H1 (cell line): ENCODE data around the gene SPAAR. TPM values are rescaled to one million over a fixed set of nuclear protein-coding genes. Genes with fewer than 3 reads are reported as not detected.

ENCODE experiments used
- polyA plus RNA-seq, 7 experiments: library from polyadenylated mRNA; depleted of rRNA in 3 of 7; stranded (reverse) in 5 of 7; unstranded in 2 of 7; fragments of >200 nt in 5 of 7; fragments of 200-250 nt in 2 of 7; gene quantifications; 1 replicate in 5 of 7; 2 replicates in 1 of 7; 4 replicates in 1 of 7; pipeline versions ENCODE4 v1.2.1 to v1.2.3, GENCODE V29; 2011 to 2013; ENCODE audit warnings: missing spikeins in 2 of 7, mixed read lengths in 2 of 7
- total RNA-seq: library from RNA; stranded (reverse); fragmentation: NEBNext Ultra II Directional; extraction: Animal tissue kit (Norgen Biotek cat#: 25700); gene quantifications from 2 replicates; pipeline ENCODE4 v1.2.1, GENCODE V29; 2021
- TF ChIP-seq, protein P1 (sequence below): IDR thresholded peaks from 2 replicates; pipeline ENCODE4 v1.6.1; 2012; ENCODE audit warnings: inconsistent platforms
- TF ChIP-seq, protein P2 (sequence below): IDR thresholded peaks from 2 replicates; pipeline ENCODE4 v1.6.1; 2011; ENCODE audit warnings: low read length, improper control_type of control experiment

The SPAAR gene
- total and polyA plus RNA-seq, 2 of the 8 experiments (the other 6 are each of a cell fraction or from before 2014, with no cell fraction given): 0.27 TPM; not detected in 1

GRCh38 chr9:35923598-35923926, 14.3 kb downstream of the SPAAR start (continued):
- TF ChIP-seq, protein P1, sequence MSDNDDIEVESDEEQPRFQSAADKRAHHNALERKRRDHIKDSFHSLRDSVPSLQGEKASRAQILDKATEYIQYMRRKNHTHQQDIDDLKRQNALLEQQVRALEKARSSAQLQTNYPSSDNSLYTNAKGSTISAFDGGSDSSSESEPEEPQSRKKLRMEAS: no peak
- TF ChIP-seq, protein P2, sequence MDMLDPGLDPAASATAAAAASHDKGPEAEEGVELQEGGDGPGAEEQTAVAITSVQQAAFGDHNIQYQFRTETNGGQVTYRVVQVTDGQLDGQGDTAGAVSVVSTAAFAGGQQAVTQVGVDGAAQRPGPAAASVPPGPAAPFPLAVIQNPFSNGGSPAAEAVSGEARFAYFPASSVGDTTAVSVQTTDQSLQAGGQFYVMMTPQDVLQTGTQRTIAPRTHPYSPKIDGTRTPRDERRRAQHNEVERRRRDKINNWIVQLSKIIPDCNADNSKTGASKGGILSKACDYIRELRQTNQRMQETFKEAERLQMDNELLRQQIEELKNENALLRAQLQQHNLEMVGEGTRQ: no peak
